DMS53 treated with DMSO at 0.1 percent for 48 hours (cell line): ENCODE data around the gene CADPS.

Experiments used
- DNase-seq: peaks from one replicate; lab custom pipeline; 2025; ENCODE audit not compliant: unreplicated experiment; lab: John Stamatoyannopoulos, UW

The CADPS gene

DNA sequence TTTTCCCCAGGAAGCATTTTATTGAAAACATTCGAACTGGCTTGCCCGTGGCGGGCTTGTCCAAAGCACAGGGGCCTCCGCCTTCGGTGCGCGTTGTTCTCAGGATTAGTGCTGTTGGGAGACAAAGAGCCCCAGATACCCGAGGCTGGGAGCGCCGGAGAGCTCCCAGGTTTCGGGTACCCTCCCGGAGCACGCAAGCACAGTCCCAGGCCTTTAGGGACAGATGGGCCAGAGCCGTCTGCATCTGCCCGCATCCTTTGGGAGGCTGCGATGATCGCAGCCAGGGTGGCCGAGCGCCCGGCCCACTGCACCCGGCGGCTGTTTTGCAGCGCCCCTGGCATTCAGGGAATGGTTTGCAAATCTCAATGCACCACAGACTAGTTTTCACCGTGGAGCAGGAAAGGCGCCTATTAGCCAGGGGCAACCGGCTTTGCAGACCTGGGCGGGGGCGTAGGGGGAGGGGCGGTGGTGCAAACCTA lies 496.9 kb downstream of the CADPS start:
- no peak for DNase-seq

DNA sequence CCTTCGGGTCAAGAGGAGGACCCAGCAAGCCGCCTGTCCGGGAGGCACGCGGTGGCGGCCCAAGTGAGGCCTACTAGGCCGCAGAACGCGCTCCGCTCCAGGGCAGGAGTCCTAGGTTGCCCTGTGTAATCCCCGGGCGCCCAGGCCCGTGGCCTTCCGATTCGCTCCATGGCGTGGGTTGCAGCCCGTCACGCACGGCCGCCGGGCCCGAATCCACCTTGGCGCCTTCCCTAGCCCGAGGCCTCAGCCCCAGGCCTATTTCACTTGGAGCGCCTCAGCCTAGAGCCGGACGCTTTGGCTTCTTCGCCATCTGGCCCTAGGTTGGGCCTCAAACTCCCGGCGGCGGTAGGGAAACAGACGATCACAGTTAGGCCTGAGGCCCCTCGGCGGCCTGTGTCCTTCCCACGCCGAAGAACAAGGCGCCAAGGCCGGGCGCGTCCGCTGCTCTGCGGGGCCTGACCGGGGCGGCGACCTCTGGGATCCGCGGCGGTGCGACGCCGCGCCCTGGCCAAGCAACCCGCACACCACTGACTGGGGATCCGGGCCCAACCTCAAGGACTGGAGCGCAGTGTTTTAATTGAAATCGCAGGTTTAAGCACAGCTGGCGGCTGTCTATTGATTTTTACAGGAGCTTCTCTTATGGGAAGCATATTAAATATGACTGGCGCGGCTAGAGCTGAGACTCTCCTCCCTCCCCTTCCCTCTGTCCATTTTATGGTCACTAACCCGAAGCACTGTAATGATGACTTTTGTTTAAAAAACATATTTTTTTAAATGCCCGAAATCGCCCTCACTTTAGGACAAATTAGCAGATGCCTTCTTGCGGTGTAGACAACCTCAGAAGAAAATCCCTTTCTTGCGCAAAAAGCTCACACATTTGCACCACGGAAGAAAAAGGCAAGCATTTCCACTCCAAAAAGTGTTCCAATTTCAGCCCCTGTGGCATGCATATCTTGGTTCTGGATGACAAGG lies 498.0 kb downstream of the CADPS start:
- no peak for DNase-seq

DNA sequence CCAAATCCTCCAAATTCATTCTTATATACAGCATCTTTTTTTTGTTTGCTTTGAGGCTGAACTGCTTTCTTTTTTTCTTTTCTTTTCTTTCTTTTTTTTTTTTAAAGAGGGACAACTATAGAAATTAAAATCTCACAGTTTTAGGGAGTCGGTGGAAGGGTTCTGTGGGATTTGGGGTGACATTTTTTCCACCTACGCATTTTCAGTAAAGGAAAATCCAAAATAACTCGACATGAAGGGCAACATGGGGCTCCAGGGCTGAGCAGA lies 498.8 kb downstream of the CADPS start:
- no peak for DNase-seq

DNA sequence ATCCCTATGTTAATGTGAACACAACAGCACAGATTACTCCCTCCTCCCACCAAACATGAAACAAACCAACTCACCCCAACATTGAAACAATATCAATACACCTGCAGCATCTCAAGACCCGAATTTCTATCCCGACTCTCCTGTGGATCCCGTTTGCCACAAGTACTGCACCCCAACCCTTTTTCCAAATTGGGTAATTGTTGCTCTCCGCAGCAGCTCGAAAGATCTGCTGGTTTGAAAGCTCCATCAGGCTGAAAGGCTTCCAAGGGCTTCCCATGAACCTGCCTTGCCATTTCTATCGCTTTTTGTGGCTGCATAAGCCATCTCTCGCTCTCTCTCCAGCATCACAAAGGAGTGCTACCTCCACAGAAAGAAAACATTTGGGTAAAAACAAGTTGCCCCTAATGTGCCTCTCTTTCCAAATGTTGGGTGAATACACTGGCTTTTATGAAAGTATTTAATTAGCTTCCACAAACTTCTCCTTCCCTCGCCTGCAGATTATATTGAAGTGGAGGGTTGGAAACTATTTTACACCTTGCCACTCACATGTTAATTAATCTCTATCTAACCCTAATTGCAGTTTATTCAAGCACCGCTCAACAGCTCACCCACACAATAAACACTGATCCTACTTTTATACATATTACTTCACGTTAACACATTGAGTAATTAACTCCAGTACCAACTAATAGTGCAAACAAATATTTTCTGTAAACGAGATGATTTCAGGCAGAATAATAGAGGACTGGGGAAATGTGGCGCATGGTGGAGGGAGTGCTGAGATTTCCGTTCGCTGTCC lies 499.4 kb downstream of the CADPS start:
- DNase-seq: no peak

DNA sequence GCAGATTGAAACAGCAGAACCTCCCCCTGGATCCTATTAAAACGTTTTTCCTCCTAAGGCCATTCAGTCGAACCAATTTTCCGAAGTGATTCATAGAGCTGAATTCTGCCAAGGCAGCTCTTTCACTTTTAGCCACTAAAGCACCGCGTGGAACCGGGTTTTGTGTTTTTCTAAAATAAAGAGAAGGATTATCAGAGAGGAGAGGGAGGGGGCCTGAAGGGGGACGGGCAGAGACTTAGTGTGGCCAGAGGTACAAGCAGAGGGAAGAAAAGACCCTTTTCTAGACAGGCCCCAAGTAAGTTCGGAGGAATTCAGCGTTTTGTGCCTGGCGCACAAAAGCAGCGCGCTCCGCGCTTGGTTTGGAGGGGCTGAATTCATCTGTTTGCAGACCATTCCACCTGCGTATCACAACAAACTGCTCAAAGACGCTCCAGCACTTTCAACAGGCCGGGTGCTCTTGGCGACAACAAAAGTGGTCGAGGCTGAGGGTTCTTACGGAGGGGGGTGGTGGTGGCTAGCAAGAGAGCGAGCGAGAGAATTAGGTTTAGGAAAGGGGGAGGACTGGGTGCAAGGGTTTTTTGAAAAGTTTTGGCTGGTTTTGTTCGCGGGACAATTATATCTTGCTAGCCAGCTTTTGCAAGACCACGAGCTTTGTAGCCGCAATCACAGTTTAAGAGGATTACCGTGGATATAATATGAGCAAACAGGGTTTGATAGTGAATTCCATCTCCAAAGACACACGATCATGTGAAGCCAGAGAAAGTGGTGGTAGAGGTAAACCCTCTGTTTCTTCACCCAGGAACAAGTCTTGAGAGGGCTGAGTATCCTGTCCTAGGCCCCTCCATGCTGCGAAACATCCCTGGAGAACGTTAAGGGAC lies 500.6 kb downstream of the CADPS start:
- no peak for DNase-seq

DNA sequence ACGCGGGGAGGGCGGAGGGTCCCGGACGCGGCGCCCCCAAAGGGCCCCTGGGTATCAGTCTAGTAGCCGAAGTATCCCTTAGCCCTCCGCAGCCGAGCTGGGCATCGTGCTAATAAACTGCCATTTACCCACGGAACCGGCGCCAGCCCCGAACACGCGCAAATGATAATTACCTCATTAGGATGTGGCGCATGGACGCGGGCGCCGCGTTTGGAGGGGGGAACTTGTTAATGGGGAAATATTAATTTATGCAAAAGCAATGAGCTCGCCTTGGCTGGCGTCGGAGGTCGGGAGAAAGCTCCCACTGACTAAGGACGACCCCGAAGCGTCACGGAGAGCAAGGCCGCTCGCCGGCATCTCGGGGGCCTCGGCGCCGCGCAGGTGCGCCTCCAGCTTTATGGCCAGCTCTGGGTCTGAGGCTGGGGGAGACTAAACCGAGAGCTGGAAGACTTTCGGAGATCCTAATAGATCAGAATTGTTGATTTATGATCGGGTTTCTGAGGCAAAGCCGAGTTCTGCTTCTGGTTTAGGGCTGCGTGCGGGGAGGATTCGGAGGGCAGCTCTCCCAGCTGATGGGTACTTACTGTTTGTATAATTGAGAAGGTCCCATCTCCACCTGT lies 501.4 kb downstream of the CADPS start:
- no peak for DNase-seq

DNA sequence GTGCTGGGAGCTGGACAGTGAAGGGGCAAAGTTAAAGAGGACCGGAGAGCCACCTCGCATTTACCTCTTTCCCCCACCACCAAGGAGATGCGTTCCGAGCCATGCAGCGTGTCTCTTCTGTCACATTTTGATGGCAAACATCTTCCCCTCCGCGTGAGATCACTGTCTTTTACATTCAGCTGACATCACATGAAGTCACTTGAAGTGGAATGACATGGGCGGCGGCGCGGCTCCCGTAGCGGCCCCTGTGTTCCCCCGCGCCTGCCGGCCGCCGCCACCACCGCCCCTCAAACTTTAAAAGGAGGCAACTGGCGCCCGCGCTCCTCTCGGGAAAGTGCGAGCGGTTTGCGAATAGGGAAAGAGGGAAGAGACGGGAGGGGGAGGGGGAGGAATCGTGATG lies 502.0 kb downstream of the CADPS start, which contains the start of gene FEZF2:
Gene FEZF2 (minus strand): TSS at position 336 of the 400 bp plus-strand sequence. CDS start 682 bp downstream, outside the sequence.
- no peak for DNase-seq

DNA sequence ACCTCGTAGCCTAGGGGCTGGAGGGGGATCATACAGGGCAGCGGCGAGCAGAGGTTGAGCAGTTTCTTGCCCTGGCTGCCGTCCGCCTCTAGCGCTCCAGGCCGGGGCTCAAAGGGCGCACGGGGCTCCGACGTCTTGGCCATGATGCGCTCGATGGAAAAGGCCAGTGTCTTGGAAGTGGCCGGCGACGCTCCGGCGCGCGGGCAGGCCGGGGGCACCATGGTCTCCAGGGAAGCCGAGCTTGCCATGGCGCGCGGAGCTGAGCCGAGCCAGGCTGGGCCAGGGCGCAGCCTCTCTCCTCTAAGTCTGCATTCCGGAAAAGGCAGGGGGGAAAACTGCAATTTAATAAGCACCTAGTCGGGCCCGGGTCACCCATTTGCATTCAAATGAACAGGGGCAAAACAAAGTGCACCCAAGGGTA lies 502.6 kb downstream of the CADPS start:
- DNase-seq: no peak

DNA sequence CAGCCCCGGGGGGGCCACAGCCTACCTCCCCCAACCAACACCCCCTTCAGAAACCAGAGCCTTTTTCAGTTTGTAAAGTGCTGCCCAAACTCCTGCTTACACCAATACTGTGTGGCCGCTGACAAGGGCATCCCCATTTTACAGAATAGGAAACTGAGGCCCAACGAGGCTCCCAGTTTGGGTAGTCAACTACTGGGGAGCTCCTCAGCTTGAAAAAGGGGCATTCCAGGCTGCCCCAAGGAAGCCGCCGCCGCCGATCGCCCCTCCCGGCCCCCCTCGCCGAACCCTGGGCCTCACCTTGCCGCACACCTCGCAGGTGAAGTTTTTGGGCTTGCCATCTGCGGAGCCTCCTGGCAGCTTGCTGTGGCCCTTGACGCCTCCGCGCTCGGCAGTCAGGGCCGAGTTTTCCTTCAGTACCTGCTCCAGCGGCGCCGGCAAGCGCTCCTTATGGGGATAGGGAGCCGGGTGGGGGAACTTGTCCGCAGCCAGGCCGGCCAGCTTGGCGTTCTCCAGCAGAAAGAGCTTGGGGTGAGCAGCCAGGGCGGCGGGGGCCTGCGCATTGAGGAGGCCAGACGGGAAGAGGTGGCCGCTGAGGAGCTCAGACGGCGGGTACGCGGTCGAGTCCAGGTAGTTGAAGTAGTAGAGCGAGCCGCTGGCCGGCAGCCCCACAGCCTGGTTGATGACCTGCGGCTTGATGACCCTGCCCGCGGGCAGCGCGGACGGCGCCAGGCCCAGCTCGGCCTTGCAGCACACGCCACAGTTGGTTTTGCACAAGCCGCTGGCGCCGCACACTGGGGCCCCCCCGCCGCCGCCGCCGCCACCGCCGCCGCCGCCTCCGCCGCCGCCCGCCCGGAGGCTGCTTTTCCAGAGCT lies 503.3 kb downstream of the CADPS start:
- DNase-seq: no peak

DNA sequence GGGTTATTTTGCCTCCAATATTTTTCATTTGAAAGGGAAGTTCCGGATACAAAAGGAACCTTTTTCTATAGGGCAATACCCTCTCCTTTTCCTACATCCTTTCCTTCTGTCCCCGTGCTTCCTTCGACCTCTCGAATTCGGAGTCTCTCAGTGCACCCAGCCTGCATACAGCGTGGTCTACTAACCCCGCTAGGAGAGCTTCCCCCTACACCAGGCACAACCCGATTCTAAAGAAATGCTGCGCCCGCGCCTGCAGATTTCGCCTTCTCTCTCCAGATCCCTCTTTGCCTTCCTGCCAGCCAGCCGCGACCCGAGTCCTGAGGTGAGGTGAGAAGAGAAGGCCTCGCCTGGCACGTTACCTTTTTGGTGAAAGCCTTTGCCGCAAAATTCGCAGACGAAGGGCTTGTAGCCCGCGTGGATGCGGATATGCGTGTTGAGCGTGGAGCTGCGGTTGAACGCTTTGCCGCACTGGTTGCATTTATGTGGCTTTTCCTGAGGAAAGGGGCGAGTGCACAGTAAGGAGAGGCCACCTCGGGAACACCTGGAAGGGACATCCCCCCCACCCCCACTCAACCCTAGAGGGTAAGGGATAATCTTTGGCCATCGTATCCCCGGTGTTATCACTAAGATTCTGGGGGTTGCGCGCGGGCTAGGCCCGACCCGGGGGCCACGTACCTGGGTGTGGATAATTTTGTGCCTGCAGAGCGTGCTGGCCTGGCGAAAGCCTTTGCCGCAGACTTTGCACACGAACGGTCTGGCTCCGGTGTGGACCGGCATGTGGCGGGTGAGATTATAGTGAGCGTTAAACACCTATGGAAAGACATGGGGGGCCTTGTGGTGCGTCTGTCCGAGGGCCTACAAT lies 504.1 kb downstream of the CADPS start:
- no peak for DNase-seq

DNA sequence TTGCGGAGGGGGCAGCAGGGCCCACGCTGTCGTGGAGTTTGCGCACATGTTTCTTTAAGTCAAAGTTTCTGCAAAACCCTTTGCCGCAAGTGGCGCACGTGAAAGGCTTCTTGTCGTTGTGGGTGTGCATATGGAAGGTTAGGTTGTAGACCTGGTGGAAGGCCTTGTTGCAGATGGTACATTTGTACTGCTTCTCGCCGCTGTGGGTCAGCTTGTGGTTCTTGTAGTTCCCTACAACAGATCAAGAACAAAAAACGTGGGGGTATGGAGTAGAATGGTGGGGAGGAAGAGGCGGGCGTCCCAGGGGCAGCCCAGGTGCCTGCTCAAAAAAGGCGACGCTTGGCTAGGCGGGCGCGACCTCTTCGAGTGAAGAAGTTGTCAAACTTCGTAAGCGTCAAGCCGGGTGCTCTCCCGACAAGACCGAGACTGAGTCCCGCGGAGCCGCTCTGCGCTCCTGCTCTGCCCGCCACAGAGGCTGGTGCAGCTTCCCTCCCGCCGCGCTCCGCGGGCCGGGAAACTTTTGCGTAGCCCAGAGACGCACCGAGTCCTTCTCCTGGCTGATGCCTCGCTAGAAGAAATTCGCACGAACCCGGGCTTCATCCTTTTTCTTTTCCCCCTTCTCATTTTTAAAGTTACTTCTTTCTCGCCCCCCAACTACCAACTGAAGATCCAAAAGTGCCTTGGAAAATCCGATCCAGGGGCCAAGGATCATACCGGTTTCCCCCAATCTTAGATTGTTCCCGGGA lies 504.9 kb downstream of the CADPS start:
- no peak for DNase-seq

DNA sequence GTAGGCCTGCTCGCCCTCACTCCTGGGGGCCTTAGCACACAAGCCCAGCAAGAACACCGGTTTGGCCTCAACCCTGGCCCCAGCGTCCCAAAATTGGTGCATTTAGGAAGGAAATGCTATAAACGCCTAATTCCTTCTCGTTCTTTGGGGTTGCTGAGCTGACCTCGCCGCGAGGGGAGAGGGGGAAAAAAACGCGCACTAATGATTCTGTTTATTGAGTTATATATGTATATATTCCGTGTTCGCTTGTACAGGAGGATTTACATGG lies 505.8 kb downstream of the CADPS start:
- DNase-seq: no peak

DNA sequence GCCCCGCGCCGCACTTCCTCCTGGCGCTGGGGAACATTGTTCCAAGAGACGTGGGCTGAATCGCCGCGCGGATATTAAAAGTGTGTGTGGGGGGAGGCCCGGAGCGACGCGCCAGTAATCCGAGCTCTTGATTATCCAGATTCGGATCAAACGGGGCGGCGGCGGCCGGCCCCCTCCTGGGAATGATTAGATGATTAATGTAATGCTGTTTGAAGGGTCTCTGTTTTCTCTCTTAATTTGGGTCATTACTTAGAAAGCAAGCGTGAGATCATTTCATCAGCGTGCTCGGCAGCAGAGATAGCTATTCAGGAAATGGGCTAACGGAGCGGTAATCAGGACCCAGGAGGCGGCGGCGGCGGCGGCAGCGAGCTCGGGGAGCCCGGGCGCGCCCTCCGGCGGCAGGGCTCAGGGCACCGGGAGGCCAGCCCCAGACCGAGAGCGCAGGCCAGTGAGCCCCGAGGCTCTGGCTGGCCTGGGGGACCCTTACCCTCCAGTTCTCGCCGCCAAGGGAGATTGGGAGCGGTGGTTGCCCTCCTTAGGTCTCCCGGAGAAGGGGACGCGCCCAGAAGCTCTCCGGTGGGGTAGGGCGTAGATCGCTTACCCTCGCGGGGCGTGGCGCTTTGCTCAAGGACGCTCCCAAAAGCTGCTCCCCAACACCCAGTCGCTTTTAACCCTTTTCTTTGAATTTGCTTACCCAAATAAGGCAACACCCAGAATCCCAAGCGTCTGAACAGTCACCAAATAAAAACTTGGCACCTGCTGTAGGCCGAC lies 506.3 kb downstream of the CADPS start:
- DNase-seq: no peak

DNA sequence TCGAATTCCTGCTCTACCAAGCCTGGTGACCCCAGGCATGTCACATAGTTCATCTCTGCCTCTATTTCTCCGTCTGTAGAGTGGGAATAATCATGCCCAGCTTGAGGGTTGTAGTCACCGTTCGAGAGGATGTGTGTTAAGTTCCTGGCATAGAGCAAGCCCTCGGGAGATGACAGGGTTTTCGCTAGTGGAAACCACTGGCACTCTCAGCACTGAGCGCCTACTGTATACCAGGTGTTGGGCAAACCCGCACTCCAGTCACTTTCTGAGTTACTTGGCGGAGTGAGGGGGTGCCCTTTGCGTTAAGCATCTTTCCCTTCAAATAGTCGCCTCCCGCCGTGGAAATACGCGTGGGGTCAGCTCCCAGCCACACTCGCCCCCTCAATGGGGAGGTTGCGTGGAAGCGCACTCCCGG lies 506.9 kb downstream of the CADPS start:
- no peak for DNase-seq

DNA sequence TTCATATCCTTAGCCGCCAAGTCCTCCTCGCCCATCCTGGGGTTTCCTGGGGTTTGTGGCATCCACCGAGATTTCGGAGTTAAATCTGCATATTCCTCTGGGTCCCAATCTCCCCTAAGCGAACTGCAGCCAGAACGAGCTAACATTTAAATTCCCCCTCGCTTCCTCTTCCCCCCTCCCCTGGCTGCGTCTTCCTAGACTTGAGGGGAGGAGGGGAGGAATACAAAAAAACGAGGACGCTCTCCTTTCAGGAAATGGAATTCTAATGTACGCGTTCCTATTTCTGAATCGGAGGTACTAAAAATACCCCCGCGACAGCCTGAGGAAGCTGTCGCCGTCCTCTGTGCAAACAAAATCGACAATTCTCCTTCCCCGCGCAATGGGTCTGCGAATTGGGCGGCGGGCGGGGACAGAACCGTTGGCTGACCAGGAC lies 507.4 kb downstream of the CADPS start:
- DNase-seq: no peak

DNA sequence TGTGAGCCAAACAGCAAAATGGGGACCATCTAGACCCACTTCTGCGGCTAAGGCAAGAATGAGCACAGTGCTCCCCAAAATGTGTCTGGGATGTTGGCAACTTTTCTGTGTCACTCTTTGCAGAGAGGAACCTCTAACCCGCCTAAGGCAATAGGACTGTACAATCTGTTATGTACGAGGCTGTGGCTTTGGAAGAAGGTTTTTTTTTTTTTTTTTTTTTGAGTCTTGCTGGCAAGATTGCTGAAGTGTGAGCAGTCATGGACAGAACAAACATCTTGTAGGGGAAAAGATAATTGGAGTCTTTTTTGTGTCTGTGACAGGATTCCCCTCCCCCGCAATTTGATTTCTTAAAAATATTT lies 509.1 kb downstream of the CADPS start:
- no peak for DNase-seq

DNA sequence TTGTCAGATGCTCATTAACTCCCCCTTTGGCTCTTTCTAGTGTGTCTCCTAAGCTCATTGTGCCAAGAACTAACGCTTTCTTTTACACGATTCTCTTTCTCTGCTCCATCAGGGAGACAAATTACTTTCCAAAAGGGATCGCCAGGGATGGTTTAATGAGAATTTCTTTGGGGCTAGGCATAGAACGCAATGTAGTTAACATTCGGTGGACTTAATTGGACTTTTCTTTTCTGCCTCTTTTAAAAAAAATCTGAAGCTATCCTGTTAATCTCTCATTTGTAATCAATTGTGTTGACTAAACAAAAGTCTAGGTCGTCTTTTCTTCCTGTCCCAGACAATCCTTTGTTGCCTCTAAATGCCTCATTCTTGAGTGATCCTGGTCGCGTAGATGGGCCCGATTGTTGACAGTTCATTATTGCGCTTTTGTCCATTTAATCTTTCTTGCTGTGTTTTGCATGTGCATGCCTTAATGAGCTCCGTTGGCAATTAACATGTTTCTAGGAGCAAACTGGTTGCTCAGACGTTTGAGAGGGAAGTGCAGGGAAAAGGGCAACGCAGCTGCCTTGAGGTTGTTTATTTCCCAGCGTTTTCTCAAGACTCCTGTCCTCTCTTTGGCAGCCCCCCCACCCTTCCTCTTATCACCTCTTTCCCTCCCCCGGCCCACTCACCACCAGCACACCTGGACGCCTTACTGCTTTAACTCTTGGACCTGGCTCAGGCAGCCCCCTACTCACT lies 509.7 kb downstream of the CADPS start:
- no peak for DNase-seq
